Endometrium (tissue), 2 donors: ENCODE measurements around the gene ARSI.
"Not testable (repeated sequence)": the region's sequence is repeated elsewhere in the genome, so short reads cannot be mapped to it uniquely, and the experiment has no call there.

ENCODE experiments used
- FAIRE-seq: peaks from 2 replicates; lab custom pipeline; 2012; peaks lifted over from hg19 to GRCh38; lab: Jason Lieb, UNC
- donor health status: control.
- donor health status: control.

ARSI gene

GRCh38 chr5:150265870-150266383 lies 36.8 kb downstream of the ARSI start:
- no peak for FAIRE-seq

GRCh38 chr5:150264667-150265603 lies 37.8 kb downstream of the ARSI start:
- FAIRE-seq: no peak

- FAIRE-seq: no peak
Measured at GRCh38 chr5:150263801-150264621, 38.7 kb downstream of the ARSI start.

- no peak for FAIRE-seq
Measured at GRCh38 chr5:150263375-150263775, 39.3 kb downstream of the ARSI start.

- FAIRE-seq: no peak
Measured at GRCh38 chr5:150262502-150262901, 40.2 kb downstream of the ARSI start.

GRCh38 chr5:150261231-150261630 lies 41.5 kb downstream of the ARSI start:
- FAIRE-seq: no peak

- FAIRE-seq: no peak
Measured at GRCh38 chr5:150258130-150258529, 44.6 kb downstream of the ARSI start.

GRCh38 chr5:150257424-150257823 lies 45.3 kb downstream of the ARSI start:
- no peak for FAIRE-seq

- no peak for FAIRE-seq
Measured at GRCh38 chr5:150256410-150257064, 46.2 kb downstream of the ARSI start.

- FAIRE-seq: no peak
Measured at GRCh38 chr5:150255659-150256409, 46.9 kb downstream of the ARSI start.

- no peak for FAIRE-seq
Measured at GRCh38 chr5:150254774-150255173, 47.9 kb downstream of the ARSI start.

GRCh38 chr5:150254363-150254762 lies 48.3 kb downstream of the ARSI start:
- no peak for FAIRE-seq

- FAIRE-seq: no peak
Measured at GRCh38 chr5:150253416-150254208, 49.1 kb downstream of the ARSI start.

- FAIRE-seq: no peak
Measured at GRCh38 chr5:150252489-150252888, 50.2 kb downstream of the ARSI start.

GRCh38 chr5:150251504-150251903 lies 51.2 kb downstream of the ARSI start:
- no peak for FAIRE-seq

GRCh38 chr5:150249744-150250143 lies 53.0 kb downstream of the ARSI start:
- FAIRE-seq: no peak

GRCh38 chr5:150248946-150249345 lies 53.8 kb downstream of the ARSI start:
- no peak for FAIRE-seq

GRCh38 chr5:150248493-150248892 lies 54.2 kb downstream of the ARSI start:
- not testable (repeated sequence) for FAIRE-seq

GRCh38 chr5:150247726-150248125 lies 55.0 kb downstream of the ARSI start:
- FAIRE-seq: no peak

- FAIRE-seq: no peak
Measured at GRCh38 chr5:150246835-150247234, 55.9 kb downstream of the ARSI start.

GRCh38 chr5:150246429-150246828 lies 56.3 kb downstream of the ARSI start:
- no peak for FAIRE-seq
